ENCODE measurements around the gene SCT.
A peak's percentile ranks its signal among the peaks of the same experiment; 100 is the strongest.

The SCT gene

DNA sequence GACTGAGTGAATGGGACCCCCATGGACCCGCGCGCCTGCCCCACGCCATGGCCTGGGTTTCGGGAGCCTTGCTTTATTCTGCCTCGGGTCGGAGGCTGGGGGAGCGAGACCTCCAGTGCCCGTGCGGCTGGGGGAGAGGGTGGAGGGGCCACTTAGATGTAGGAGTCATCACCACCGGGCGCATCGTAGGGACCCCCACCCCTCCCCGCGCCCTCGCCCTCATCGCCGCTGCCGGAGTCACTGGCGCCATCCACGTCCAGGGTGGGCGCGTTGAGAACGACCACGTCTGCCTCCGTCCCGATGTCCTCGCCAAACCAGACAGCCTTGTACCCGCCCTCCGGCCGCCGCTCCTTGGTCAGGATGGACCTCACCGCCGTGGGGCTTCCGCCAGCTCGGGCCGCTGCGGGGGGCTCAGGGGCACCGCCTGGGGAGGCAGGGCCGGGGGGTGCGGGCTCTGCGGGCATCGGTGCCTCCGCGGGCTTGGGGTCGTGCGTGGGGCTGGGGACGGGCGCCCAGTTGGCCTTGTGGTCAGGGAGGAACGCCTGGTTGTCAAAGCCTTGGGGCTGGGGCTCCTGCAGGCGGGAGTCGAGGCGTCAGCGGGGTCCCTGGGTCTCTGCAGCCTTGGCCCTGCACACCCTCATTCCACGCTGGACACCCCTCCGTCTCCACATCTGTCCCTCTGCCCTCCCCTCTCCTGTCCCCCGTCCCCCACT, 9.6 kb downstream of the SCT start:
- no peak for DNase-seq (ENCODE audit: low read depth)
- TF ChIP-seq, protein P1, sequence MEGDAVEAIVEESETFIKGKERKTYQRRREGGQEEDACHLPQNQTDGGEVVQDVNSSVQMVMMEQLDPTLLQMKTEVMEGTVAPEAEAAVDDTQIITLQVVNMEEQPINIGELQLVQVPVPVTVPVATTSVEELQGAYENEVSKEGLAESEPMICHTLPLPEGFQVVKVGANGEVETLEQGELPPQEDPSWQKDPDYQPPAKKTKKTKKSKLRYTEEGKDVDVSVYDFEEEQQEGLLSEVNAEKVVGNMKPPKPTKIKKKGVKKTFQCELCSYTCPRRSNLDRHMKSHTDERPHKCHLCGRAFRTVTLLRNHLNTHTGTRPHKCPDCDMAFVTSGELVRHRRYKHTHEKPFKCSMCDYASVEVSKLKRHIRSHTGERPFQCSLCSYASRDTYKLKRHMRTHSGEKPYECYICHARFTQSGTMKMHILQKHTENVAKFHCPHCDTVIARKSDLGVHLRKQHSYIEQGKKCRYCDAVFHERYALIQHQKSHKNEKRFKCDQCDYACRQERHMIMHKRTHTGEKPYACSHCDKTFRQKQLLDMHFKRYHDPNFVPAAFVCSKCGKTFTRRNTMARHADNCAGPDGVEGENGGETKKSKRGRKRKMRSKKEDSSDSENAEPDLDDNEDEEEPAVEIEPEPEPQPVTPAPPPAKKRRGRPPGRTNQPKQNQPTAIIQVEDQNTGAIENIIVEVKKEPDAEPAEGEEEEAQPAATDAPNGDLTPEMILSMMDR (IDR thresholded peaks at IDR 0.05; ENCODE audit: low read length, missing control alignments), result no peak

DNA sequence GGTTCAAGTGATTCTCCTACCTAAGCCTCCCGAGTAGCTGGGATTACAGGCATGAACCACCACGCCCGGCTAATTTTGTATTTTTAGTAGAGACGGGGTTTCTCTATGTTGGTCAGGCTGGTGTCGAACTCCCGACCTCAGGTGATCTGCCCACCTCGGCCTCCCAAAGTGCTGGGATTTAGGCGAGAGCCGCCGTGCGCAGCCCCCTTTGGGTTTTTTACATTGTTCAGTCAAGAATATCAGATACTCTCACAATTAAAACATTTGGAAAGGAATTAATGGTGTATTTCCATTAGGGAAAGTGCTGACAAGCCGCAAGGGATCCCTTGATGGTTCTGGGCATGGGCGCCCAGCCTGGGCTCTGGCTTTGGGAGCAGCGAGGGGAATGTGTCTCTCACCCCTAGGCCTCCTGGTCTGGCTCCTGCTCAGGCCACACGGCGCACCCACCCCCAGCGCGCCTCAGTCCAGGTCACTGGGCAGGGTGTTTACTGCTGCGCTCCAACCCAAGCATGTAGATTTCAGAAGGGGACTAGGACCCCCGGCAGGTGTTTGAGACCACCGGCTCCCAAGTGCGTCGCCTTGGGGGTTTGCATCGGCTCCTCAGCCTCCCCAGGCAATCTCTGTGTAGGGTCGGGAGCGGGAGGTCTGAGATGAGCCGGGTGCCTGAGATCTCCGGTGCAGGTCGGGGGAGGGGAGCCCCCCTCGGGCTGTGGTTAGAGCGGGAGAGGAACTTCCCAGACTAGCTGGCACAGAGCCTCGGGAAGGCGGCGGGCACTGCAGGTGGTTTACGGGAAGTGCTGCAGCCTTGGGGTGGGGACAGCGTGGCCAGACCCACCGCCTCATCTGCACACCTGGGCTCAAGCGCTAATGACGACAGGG, 10.4 kb downstream of the SCT start:
- peak overlapping the region; percentile 72 for H3K4me3 ChIP-seq (replicated peaks; ENCODE audit: low read depth, low read length)
- TF ChIP-seq, protein P1 (IDR thresholded peaks at IDR 0.05; ENCODE audit: low read length, missing control alignments), result no peak
- DNase-seq (ENCODE audit: low read depth), result no peak

More for the DNA sequence above, 9.6 kb downstream of the SCT start:
- no peak overlapping the region for H3K4me3 ChIP-seq (replicated peaks; ENCODE audit: low read depth, low read length)

DNA sequence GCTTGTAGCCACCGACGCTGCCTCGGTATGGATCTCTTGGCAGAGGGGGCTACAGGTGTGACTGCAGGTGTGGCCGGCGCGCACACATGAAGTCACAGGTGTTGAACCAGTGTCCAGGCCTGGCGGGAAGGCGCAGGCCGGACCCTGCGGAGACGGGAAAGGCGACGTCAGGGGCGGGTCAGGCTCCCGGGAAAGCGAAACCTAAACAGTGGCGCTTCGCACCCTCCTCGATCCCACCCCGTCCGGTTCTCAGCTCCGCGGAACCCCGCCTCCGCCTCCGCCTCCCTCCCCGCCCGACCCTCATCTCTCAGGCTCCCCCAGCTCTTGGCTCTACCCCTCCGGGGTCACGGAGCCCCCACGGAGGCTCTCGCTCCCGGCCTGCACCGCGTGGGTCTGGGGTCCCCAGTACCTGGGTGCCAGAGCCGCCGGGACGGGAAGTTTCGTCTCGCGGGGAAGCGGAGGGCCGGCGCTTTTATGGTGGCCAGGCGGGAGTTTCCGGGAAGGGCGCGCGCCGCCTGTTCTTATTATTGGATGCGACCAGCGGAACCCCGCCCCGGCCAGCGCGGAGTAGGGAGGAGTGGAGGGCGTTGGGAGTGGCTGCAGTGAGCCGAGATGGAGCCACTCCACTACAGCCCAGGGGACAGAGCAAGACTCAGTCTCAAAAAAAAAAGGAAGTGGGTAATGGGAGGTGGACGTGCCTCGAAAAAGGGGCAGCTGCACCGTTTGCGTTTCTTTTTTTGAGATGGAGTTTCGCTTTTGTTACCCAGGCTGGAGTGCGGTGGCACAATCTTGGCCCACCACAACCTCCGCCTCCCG, 11.3 kb downstream of the SCT start, which contains the start of gene IRF7:
Gene IRF7 (minus strand): TSS at position 447 of the 816 bp plus-strand sequence. CDS start 586 bp downstream, outside the sequence.
- peak within 1 kb of the TSS; percentile 72 for H3K4me3 ChIP-seq (replicated peaks; ENCODE audit: low read depth, low read length)
- peak; percentile 91 for DNase-seq (ENCODE audit: low read depth)
- TF ChIP-seq, protein P1 (IDR thresholded peaks at IDR 0.05; ENCODE audit: low read length, missing control alignments), result no peak

DNA sequence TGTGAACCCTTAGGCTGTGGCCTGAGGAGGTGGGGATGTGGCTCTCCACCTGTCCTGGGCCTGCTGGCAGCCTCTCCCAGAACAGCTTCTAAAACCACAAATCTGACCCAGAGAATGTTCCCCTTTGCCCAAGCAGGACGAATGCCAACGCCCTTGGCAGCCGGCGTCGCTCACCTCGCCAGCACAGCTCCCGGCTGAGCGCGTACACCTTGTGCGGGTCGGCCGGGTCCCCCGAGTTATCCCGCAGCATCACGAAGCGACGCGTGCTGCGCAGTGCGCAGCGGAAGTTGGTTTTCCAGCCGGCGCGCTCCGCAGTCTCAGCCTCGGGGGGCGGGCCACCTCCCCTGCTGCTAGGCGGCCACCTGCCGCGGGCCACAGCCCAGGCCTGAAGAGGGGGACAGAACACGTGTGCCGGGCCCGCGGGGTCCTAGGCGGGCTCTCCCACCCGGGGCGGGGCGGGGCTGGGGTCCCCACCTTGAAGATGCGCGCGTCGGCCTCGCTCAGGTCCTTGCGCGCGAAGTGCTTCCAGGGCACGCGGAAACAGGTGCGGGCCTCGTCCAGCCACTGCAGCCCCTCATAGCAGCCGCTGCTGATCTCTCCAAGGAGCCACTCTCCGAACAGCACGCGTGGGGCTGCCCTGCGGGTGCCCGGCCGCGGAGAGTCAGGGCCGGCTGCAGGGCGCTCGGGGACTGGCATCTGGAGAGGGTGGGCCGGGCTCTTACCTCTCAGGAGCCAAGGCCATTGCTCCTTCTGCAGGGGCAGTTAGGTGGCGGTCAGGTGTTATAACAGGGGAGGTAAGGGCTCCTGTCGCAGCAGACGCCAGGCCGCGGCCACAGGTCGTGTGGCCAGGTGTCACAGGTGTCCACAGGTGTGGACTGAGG, 12.1 kb downstream of the SCT start:
- no peak for DNase-seq (ENCODE audit: low read depth)

DNA sequence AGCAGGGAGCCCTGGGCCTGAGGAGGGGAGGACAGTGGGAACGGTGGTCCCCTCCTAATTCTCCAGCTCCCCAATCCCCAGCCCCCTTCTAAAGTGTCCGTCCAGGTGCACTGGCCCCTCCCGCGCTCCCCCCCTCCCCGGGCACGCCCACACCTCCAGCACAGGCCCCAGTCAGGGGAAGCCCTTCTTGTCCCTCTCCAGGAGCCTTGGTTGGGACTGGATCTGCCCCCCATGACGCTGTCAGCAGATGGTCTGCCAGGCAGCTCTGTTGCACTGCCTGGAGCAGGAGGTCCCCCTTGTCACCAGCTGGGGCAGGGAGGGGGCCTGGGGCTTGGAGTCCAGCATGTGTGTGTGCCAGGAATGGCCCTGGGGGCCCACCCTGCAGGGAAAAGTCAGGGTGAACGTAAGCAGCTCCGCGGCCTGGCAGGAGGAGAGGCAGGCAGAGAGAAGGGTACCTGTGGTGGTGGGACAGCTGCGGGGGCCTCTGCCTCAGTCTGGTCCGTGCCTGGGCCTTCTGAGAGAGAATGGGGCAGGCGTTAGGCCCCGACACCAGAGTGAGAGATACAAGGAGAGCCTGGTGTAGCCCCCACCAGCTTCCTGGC, 12.9 kb downstream of the SCT start:
- no peak for DNase-seq (ENCODE audit: low read depth)
- TF ChIP-seq, protein P1 (IDR thresholded peaks at IDR 0.05; ENCODE audit: low read length, missing control alignments), result no peak
- no peak overlapping the region for H3K4me3 ChIP-seq (replicated peaks; ENCODE audit: low read depth, low read length)

More for the DNA sequence above, 12.1 kb downstream of the SCT start:
- peak overlapping the region; percentile 72 for H3K4me3 ChIP-seq (replicated peaks; ENCODE audit: low read depth, low read length)
- TF ChIP-seq, protein P1 (IDR thresholded peaks at IDR 0.05; ENCODE audit: low read length, missing control alignments), result no peak
